GM12865 (cell line): ENCODE data around the gene TBC1D7.

ENCODE experiments used
- DNase-seq: peaks from one replicate; pipeline ENCODE4 v3.0.0; 2010; ENCODE audit warnings: low read depth
- H3K4me3 ChIP-seq: 2 replicates; pipeline ENCODE4 v1.5.1; 2011; ENCODE audit warnings: mild to moderate bottlenecking, low read depth, low read length, control low read depth
- CTCF ChIP-seq: IDR thresholded peaks from 2 replicates; pipeline ENCODE4 v1.5.1; 2011; ENCODE audit warnings: low read length, control low read depth, low read depth, inconsistent platforms; ENCODE audit not compliant: insufficient read depth; ENCODE audit errors: missing control alignments

The TBC1D7 gene

GRCh38 chr6:13318821-13319220 lies 9.5 kb downstream of the TBC1D7 start:
- TF ChIP-seq CTCF: no peak
- no peak for DNase-seq

GRCh38 chr6:13315896-13316295 lies 12.4 kb downstream of the TBC1D7 start:
- no peak for DNase-seq
- no peak for TF ChIP-seq CTCF
- H3K4me3 ChIP-seq: no peak overlapping the region

More at GRCh38 chr6:13318821-13319220, 9.5 kb downstream of the TBC1D7 start:
- no peak overlapping the region for H3K4me3 ChIP-seq

GRCh38 chr6:13314806-13315205 lies 13.5 kb downstream of the TBC1D7 start:
- H3K4me3 ChIP-seq: no peak overlapping the region
- DNase-seq: no peak
- TF ChIP-seq CTCF: no peak

GRCh38 chr6:13311155-13311554 lies 17.2 kb downstream of the TBC1D7 start:
- DNase-seq: no peak
- no peak overlapping the region for H3K4me3 ChIP-seq
- TF ChIP-seq CTCF: no peak

- H3K4me3 ChIP-seq: no peak overlapping the region
- no peak for TF ChIP-seq CTCF
- DNase-seq: no peak
These were observed 20.0 kb downstream of the TBC1D7 start for GRCh38 chr6:13308332-13308731.

GRCh38 chr6:13307508-13307995 lies 20.8 kb downstream of the TBC1D7 start:
- no peak for TF ChIP-seq CTCF
- DNase-seq: no peak
- H3K4me3 ChIP-seq: no peak overlapping the region

GRCh38 chr6:13305791-13306190 lies 22.5 kb downstream of the TBC1D7 start:
- TF ChIP-seq CTCF: no peak
- H3K4me3 ChIP-seq: no peak overlapping the region
- DNase-seq: no peak
